Ovary (tissue), 3 donors: ENCODE results near the gene CACNA1C.

Experiments used
- EP300 ChIP-seq: sonication (generic); formaldehyde crosslinking; IDR thresholded peaks from one replicate; pipeline ENCODE4 v1.6.1; 2017; ENCODE audit warnings: antibody characterized with exemption
- POLR2A ChIP-seq: fragments of 450-650 bp; IDR thresholded peaks from one replicate; pipeline ENCODE4 v1.6.1; 2017; ENCODE audit warnings: antibody characterized with exemption, mild to moderate bottlenecking, moderate library complexity
- TF ChIP-seq, protein P1 (sequence below), 3 donors: fragments of 450-650 bp in 2 of 3; fragments of 200-600 bp in 1 of 3; IDR thresholded peaks; one replicate each; pipeline versions ENCODE4 v1.5.1 to v1.8.0; 2016 to 2022; ENCODE audit warnings: antibody characterized with exemption in 3 of 3, mild to moderate bottlenecking in 1 of 3
- donor health status: DM: no; HTN: no; CAD: no.

DNA sequence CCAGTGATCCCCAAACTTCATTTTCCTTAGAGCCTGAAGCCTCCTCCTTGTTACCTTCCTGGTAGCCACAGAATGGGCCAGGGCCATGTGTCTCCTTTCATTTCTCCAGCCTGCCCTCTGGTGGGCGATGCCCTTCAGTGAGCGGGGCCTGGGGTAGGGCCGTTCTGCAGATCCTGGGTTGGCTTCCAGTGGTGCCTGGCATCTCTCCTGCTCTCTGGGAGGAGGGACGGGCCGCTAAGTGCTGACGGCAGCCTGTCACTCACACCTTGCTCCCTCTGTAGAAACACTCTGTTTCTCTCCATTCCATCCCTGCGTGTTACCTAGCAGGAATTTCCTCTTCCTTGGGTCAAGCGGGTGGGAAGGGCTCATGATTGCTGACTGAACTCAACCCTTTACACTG, 232.1 kb downstream of the CACNA1C start:
- TF ChIP-seq, protein P1, sequence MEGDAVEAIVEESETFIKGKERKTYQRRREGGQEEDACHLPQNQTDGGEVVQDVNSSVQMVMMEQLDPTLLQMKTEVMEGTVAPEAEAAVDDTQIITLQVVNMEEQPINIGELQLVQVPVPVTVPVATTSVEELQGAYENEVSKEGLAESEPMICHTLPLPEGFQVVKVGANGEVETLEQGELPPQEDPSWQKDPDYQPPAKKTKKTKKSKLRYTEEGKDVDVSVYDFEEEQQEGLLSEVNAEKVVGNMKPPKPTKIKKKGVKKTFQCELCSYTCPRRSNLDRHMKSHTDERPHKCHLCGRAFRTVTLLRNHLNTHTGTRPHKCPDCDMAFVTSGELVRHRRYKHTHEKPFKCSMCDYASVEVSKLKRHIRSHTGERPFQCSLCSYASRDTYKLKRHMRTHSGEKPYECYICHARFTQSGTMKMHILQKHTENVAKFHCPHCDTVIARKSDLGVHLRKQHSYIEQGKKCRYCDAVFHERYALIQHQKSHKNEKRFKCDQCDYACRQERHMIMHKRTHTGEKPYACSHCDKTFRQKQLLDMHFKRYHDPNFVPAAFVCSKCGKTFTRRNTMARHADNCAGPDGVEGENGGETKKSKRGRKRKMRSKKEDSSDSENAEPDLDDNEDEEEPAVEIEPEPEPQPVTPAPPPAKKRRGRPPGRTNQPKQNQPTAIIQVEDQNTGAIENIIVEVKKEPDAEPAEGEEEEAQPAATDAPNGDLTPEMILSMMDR (IDR thresholded peaks at IDR 0.05): peak in 2 of 3 donors; percentile 41 to 48
- TF ChIP-seq EP300 (no peak), POLR2A (no peak)
